Choroid plexus epithelial cell (primary cell): ENCODE measurements around the gene ZNF879.

Experiments used
- DNase-seq: peaks from one replicate; pipeline ENCODE4 v3.0.0-alpha.2; 2010; ENCODE audit warnings: low read depth
- H3K4me3 ChIP-seq: 2 replicates; pipeline ENCODE4 v1.5.1; 2011; ENCODE audit warnings: low read depth, mild to moderate bottlenecking, control low read depth, low read length, moderate library complexity
- TF ChIP-seq, protein P1 (sequence below): conservative IDR thresholded peaks from 2 replicates; pipeline ENCODE4 v1.5.1; 2011; ENCODE audit warnings: low read depth, mild to moderate bottlenecking, control low read depth, inconsistent platforms, low read length, moderate library complexity

ZNF879 gene

DNA sequence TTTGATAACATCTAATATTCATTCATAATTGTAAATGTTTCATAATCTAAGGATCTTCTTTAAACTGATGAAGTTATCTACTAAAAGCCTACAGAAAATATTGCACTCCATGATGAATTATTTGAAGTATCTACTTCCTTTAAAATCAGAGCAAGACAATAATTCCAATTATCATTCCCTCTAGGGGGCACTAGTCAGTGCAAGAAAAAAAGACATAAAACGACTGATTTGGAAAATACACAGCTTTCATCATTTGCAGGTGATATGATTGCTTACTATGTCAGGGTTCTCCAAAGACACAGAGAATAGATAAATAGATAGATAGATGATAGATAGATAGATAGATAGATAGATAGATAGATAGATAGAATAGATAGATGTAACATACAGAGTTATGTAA, 14.9 kb upstream of the ZNF879 start:
- TF ChIP-seq, protein P1, sequence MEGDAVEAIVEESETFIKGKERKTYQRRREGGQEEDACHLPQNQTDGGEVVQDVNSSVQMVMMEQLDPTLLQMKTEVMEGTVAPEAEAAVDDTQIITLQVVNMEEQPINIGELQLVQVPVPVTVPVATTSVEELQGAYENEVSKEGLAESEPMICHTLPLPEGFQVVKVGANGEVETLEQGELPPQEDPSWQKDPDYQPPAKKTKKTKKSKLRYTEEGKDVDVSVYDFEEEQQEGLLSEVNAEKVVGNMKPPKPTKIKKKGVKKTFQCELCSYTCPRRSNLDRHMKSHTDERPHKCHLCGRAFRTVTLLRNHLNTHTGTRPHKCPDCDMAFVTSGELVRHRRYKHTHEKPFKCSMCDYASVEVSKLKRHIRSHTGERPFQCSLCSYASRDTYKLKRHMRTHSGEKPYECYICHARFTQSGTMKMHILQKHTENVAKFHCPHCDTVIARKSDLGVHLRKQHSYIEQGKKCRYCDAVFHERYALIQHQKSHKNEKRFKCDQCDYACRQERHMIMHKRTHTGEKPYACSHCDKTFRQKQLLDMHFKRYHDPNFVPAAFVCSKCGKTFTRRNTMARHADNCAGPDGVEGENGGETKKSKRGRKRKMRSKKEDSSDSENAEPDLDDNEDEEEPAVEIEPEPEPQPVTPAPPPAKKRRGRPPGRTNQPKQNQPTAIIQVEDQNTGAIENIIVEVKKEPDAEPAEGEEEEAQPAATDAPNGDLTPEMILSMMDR, result no peak
- H3K4me3 ChIP-seq, result no peak overlapping the region
- peak; percentile 7 for DNase-seq

DNA sequence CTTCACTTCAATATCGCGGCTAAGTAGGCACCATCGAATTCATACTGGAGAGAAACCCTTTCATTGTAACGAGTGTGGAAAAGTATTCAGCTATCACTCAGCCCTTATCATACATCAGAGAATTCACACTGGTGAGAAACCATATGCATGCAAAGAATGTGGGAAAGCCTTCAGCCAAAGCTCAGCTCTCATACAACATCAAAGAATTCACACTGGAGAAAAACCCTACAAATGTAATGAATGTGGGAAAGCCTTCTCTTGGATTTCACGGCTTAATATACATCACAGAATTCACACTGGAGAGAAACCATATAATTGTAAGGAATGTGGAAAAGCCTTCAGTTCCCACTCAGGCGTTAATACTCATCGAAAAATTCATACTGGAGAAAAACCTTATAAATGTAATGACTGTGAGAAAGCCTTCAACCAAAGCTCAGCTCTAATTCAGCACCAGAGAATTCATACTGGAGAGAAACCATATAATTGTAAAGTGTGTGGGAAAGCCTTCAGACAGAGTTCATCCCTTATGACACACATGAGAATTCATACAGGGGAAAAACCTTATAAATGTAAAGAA, 9.5 kb downstream of the ZNF879 start:
- no peak overlapping the region for H3K4me3 ChIP-seq
- DNase-seq, result peak; percentile 4
- TF ChIP-seq, protein P1, result no peak

DNA sequence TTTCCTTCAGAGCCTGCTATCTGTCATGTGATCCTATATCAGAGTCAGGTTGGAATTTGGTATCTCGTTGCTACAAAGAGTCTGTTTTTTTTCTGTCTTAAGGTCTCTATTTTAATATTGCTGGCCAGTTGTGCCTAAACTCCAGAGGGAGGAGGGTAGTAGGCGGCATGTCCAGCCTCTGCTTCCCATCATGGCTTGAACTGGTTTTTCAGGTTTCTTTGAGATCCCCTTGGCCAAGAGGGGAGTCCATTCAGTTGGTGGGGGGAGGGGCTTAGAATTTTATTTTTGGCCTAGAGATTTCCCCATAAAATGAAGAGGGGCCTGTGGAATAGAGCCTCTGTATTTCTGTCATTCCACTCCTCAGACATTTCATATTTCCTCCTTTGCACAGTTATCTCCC, 21.2 kb downstream of the ZNF879 start:
- TF ChIP-seq, protein P1, result no peak
- H3K4me3 ChIP-seq, result no peak overlapping the region
- no peak for DNase-seq

DNA sequence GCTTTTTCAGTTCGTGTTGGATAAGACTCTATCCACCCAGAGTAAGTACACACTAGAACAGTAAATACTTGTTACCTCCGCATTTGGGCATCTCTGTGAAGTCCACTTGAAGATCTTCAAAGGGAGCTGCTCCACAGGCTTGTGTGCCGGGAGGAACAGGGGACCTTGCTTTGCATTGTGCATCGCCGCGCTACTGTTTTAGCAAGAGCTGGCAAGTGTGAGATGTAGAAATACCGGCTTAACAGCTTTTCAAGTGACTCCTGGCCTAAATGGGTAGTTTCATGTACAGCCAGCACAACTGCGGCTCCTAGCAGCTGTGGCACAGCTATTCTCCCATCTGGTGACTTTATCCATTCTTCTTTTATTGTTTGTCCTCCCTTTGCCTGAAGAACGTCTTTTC, 28.2 kb downstream of the ZNF879 start:
- DNase-seq, result no peak
- no peak overlapping the region for H3K4me3 ChIP-seq

DNA sequence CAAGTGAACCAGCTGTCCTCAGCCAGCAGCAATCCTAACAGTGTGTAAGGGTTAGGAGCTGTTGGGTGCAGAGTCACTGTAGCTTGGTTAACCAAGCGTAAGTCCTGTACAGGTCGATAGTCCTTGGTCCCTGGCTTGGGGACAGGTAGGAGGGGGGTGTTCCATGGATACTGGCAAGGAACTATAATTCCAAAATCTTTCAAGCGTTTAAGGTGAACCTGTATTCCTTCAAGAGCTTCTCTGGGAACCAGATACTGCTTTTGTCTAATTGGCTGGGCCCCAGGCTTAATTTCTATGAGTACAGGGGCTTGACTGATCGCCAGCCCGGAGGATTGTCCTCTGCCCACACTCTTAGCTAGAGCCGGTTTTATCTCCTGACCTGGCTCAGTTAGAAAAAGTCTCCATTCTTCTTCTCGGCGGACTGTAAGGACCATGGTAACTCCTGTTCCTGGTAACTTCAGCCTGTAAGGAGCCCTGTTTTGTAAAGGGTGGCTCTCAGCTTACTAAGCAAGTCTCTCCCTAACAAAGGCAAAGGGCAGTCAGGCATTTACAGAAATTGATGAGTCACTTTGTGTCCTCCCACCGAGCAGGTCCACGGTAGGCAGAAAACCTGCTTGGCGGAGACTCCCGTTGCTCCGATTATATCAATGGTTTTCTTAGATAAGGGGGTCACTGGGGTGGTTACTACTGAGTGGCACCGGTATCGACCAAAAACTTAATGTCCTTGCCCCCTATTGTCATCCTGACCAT, 30.6 kb downstream of the ZNF879 start:
- TF ChIP-seq, protein P1, result no peak
- no peak overlapping the region for H3K4me3 ChIP-seq
- no peak for DNase-seq

More for the DNA sequence above, 28.2 kb downstream of the ZNF879 start:
- TF ChIP-seq, protein P1, result no peak

DNA sequence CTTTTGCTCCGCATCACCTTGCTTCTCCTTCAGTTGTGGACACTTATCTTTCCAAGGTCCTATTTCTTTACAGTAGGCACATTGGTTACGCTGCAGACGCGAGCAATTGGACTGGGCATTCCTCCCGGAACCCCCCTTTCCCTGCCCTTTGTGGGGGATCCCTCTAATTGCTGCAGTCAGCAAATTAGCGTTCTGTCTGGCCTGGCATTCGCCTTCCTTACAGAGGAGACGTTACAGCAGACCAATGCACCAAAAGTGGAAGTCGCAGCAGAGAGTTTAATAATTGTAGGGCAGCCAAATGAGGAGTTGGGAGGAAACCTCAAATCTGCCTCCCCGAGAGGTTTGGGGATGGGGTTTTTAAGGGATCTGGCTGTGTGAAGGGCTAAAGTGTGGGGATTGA, 31.3 kb downstream of the ZNF879 start:
- TF ChIP-seq, protein P1, result no peak
- no peak overlapping the region for H3K4me3 ChIP-seq
- no peak for DNase-seq

DNA sequence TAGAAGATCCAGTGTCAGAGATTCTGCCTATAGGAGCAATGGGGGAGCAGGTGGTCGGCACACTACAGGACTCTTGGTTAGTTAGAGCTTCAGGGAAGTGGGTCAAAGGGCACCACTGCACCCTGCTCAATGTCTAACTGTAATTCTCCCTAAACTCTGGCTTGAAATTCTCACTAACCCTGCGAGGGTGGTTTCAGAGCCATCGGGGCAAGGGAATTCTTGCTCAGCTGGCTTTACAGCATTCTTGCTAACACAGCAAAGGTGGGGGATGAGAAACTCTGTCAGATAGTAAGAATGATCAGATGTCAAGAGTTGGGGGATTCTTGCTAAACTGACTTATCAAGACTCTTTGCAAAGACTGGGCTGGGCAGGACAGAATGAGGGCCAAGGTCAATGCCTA, 31.8 kb downstream of the ZNF879 start:
- H3K4me3 ChIP-seq, result no peak overlapping the region
- no peak for DNase-seq
- TF ChIP-seq, protein P1, result no peak
